Glomerular visceral epithelial cell (primary cell): ENCODE measurements around the gene CNNM4.
A peak's percentile ranks its signal among the peaks of the same experiment; 100 is the strongest.

Experiments used
- DNase-seq: peaks from one replicate; pipeline ENCODE4 v3.0.0-alpha.2; 2016; ENCODE audit errors: extremely low spot score

Gene CNNM4

GRCh38 chr2:96810783-96811192, 50.1 kb downstream of the CNNM4 start:
- DNase-seq, result no peak

GRCh38 chr2:96811917-96812316, 51.2 kb downstream of the CNNM4 start:
- DNase-seq, result no peak

- no peak for DNase-seq
Measured at GRCh38 chr2:96813656-96814055, 53.0 kb downstream of the CNNM4 start.

GRCh38 chr2:96815326-96816126, 54.8 kb downstream of the CNNM4 start:
- peak; percentile 48 for DNase-seq

- peak; percentile 96 for DNase-seq
Measured at GRCh38 chr2:96816127-96816835, 55.6 kb downstream of the CNNM4 start, which contains the start of gene CNNM3. Gene CNNM3 (plus strand): TSS chr2:96816268. CDS start chr2:96816278, 10 bp downstream.

- no peak for DNase-seq
Measured at GRCh38 chr2:96816836-96817702, 56.4 kb downstream of the CNNM4 start.

GRCh38 chr2:96817882-96818281, 57.2 kb downstream of the CNNM4 start:
- DNase-seq, result no peak

- no peak for DNase-seq
Measured at GRCh38 chr2:96819128-96819875, 58.6 kb downstream of the CNNM4 start.

- DNase-seq, result no peak
Measured at GRCh38 chr2:96819876-96820511, 59.3 kb downstream of the CNNM4 start.

GRCh38 chr2:96821113-96821675, 60.5 kb downstream of the CNNM4 start:
- DNase-seq, result no peak

GRCh38 chr2:96822786-96823185, 62.1 kb downstream of the CNNM4 start:
- no peak for DNase-seq

GRCh38 chr2:96823198-96823597, 62.5 kb downstream of the CNNM4 start:
- no peak for DNase-seq

- peak; percentile 42 for DNase-seq
Measured at GRCh38 chr2:96824079-96824870, 63.6 kb downstream of the CNNM4 start.

- no peak for DNase-seq
Measured at GRCh38 chr2:96825057-96825456, 64.4 kb downstream of the CNNM4 start.

GRCh38 chr2:96826546-96827278, 66.0 kb downstream of the CNNM4 start:
- DNase-seq, result no peak

- DNase-seq, result no peak
Measured at GRCh38 chr2:96828436-96828835, 67.7 kb downstream of the CNNM4 start.

GRCh38 chr2:96828874-96829273, 68.2 kb downstream of the CNNM4 start:
- no peak for DNase-seq

- DNase-seq, result no peak
Measured at GRCh38 chr2:96830044-96830562, 69.4 kb downstream of the CNNM4 start.

GRCh38 chr2:96831679-96832078, 71.0 kb downstream of the CNNM4 start:
- no peak for DNase-seq
